HepG2 (cell line): Measurements from ENCODE around the gene KRTAP13-2. TPM values are rescaled to one million over a fixed set of nuclear protein-coding genes. Genes with fewer than 3 reads are reported as not detected.

ENCODE experiments used
- ATAC-seq: fragments of 200-7000 bp; cut with Tn5 transposase; 3 replicates; pipeline ENCODE4 v1.9.1; 2020; ENCODE audit warnings: mild to moderate bottlenecking, moderate library complexity
- BruUV-seq: library from RNA; stranded (reverse); fragments of 400-500 nt; replicated peaks from 2 replicates; lab custom pipeline; 2021; lab: Mats Ljungman, UMichigan
- CTCF ChIA-PET: fragments of 300-600 bp; formaldehyde crosslinking; extraction: SDS; loops from one replicate; lab custom pipeline; 2021; ENCODE audit warnings: low total read pairs, inconsistent platforms, low intra/inter-chr PET ratio; lab: Yijun Ruan, JAX
- POLR2A ChIA-PET: fragments of 350-600 bp; sonication (Branson Sonifier 250); formaldehyde crosslinking; loops from one replicate; lab custom pipeline; 2020; ENCODE audit warnings: antibody characterized with exemption, inconsistent platforms; lab: Yijun Ruan, JAX
- DNase-seq: peaks from one replicate; pipeline ENCODE4 v3.0.0-alpha.2; 2015; ENCODE audit warnings: low spot score
- FAIRE-seq: peaks from 3 replicates; lab custom pipeline; 2011; peaks lifted over from hg19 to GRCh38; lab: Jason Lieb, UNC
- H2AFZ ChIP-seq: one replicate; pipeline ENCODE4 v1.6.1; 2011; ENCODE audit warnings: low read length, inconsistent platforms
- H3K27ac ChIP-seq: fragments of 300-600 bp; 3 replicates; pipeline ENCODE4 v1.8.0; 2011; ENCODE audit warnings: mixed run types, mild to moderate bottlenecking, mixed read lengths, low read length, inconsistent platforms; ENCODE audit not compliant: insufficient read depth; ENCODE audit errors: extremely low read length
- H3K27me3 ChIP-seq, 2 experiments: fragments of 200-600 bp in 1 of 2; 2 replicates in 1 of 2; 3 replicates in 1 of 2; pipeline versions ENCODE4 v1.6.0 to v1.8.0; 2011; ENCODE audit warnings: low read length in 2 of 2, mild to moderate bottlenecking in 2 of 2, moderate library complexity in 2 of 2, inconsistent platforms in 1 of 2; ENCODE audit not compliant: insufficient read depth in 2 of 2, control insufficient read depth in 1 of 2
- H3K36me3 ChIP-seq, 2 experiments: fragments of 200-600 bp in 1 of 2; replicated peaks in 1 of 2; 2 replicates in 1 of 2; 3 replicates in 1 of 2; pipeline versions ENCODE4 v1.5.1 to v1.8.0; 2011; ENCODE audit warnings: low read length in 2 of 2, inconsistent platforms in 1 of 2; ENCODE audit not compliant: insufficient read depth in 2 of 2, control insufficient read depth in 1 of 2
- H3K4me1 ChIP-seq: 2 replicates; pipeline ENCODE4 v1.5.1; 2012; ENCODE audit warnings: low read length, inconsistent platforms; ENCODE audit not compliant: insufficient read depth
- H3K4me2 ChIP-seq: 2 replicates; pipeline ENCODE4 v1.6.0; 2011; ENCODE audit warnings: low read depth, low read length, inconsistent platforms
- H3K4me3 ChIP-seq, 3 experiments: fragments of 200-600 bp in 1 of 3; sonication (generic), shearing (Covaris generic) in 1 of 3; replicated peaks in 1 of 3; 2 replicates each; pipeline ENCODE4 v1.5.1; 2011 to 2016; ENCODE audit warnings: low read length in 3 of 3, inconsistent platforms in 2 of 3, low read depth in 2 of 3, mild to moderate bottlenecking in 2 of 3, control low read depth in 1 of 3, mixed read lengths in 1 of 3; ENCODE audit not compliant: insufficient read depth in 1 of 3
- H3K79me2 ChIP-seq: one replicate; pipeline ENCODE4 v1.6.1; 2011; ENCODE audit warnings: low read length, inconsistent platforms; ENCODE audit not compliant: insufficient read depth
- H3K9ac ChIP-seq: 2 replicates; pipeline ENCODE4 v1.6.0; 2011; ENCODE audit warnings: mild to moderate bottlenecking, low read depth, low read length, inconsistent platforms; ENCODE audit not compliant: insufficient read depth
- H3K9me3 ChIP-seq: 2 replicates; pipeline ENCODE4 v1.5.1; 2012; ENCODE audit warnings: mild to moderate bottlenecking, low read length
- H4K20me1 ChIP-seq: 2 replicates; pipeline ENCODE4 v1.6.0; 2011; ENCODE audit warnings: inconsistent platforms, mild to moderate bottlenecking, low read length, moderate library complexity; ENCODE audit not compliant: insufficient read depth
- KAT8 ChIP-seq: IDR thresholded peaks from 2 replicates; pipeline ENCODE4 v1.6.1; 2016; ENCODE audit warnings: missing genetic modification reagents, missing compliant biosample characterization
- KMT2B ChIP-seq: IDR thresholded peaks from 2 replicates; pipeline ENCODE4 v1.6.1; 2016; ENCODE audit warnings: missing genetic modification reagents, missing compliant biosample characterization
- NFATC3 ChIP-seq: sonication (generic); formaldehyde crosslinking; IDR thresholded peaks from 2 replicates; pipeline ENCODE4 v1.5.1; 2020; ENCODE audit warnings: mild to moderate bottlenecking, missing genetic modification reagents
- NR2F6 ChIP-seq, 2 experiments: IDR thresholded peaks; 2 replicates each; pipeline ENCODE4 v1.6.1; 2016; ENCODE audit warnings: antibody characterized with exemption in 1 of 2, mild to moderate bottlenecking in 1 of 2
- PRPF4 ChIP-seq: fragments of 200-400 bp; formaldehyde crosslinking; IDR thresholded peaks from 2 replicates; pipeline ENCODE4 v1.6.1; 2016; ENCODE audit warnings: low read length, low read depth; ENCODE audit not compliant: poor library complexity, severe bottlenecking
- SRF ChIP-seq: IDR thresholded peaks from 2 replicates; pipeline ENCODE4 v1.6.1; 2011; ENCODE audit warnings: mild to moderate bottlenecking, low read depth, low read length, moderate library complexity
- TOE1 ChIP-seq: sonication (generic); formaldehyde crosslinking; IDR thresholded peaks from 2 replicates; pipeline ENCODE4 v1.4.0; 2020; ENCODE audit warnings: mild to moderate bottlenecking, missing genetic modification reagents
- TSC22D2 ChIP-seq: sonication (generic); formaldehyde crosslinking; IDR thresholded peaks from 2 replicates; pipeline ENCODE4 v1.5.1; 2020; ENCODE audit warnings: missing genetic modification reagents, mild to moderate bottlenecking, borderline replicate concordance
- XRCC5 ChIP-seq: fragments of 200-400 bp; formaldehyde crosslinking; optimal IDR thresholded peaks from 2 replicates; pipeline ENCODE3; 2017; ENCODE audit warnings: mild to moderate bottlenecking, low read length
- ZNF343 ChIP-seq: sonication (generic); formaldehyde crosslinking; IDR thresholded peaks from 2 replicates; pipeline ENCODE4 v1.4.0; 2020; ENCODE audit warnings: mild to moderate bottlenecking, missing genetic modification reagents
- ZNF670 ChIP-seq: sonication (generic); formaldehyde crosslinking; IDR thresholded peaks from 2 replicates; pipeline ENCODE4 v1.8.0; 2022; ENCODE audit warnings: mild to moderate bottlenecking, missing genetic modification reagents, borderline replicate concordance
- ZNF792 ChIP-seq: IDR thresholded peaks from 2 replicates; pipeline ENCODE4 v1.6.1; 2016
- WGBS: methylation state at CpG from one replicate; pipeline ENCODE4 v1.1.6; 2017; ENCODE audit warnings: low lambda C conversion rate; 5-methylcytosine and 5-hydroxymethylcytosine counted together
- in situ Hi-C: cut with HindIII; loops from 2 replicates; pipeline ENCODE4 v1.10.0; 2017; ENCODE audit warnings: low pct_unique_long_range_greater_than_20kb; ENCODE audit not compliant: extremely low pct_ligation_motif_present
- intact Hi-C: fragments of 100-400 bp; cut with micrococcal nuclease; formaldehyde crosslinking; loops from one replicate; pipeline ENCODE4 v1.10.0; 2022; ENCODE audit not compliant: unreplicated experiment
- polyA plus RNA-seq, 8 experiments: library from polyadenylated mRNA; depleted of rRNA in 3 of 8; stranded (reverse) in 7 of 8; unstranded in 1 of 8; fragments of >200 nt; fragmentation: Illumina TruSeq in 4 of 8; extraction: Trizol in 4 of 8; gene quantifications; 2 replicates each; pipeline versions ENCODE4 v1.2.1 to v1.2.3, GENCODE V29; 2011 to 2016; ENCODE audit warnings: low read depth in 4 of 8, missing spikeins in 1 of 8, mixed read lengths in 1 of 8; ENCODE audit not compliant: insufficient read depth in 1 of 8
- total RNA-seq, 5 experiments: library from RNA; depleted of rRNA; stranded (reverse); fragments of >200 nt; fragmentation: Illumina TruSeq; extraction: Trizol; gene quantifications; 2 replicates each; pipeline ENCODE4 v1.2.3, GENCODE V29; 2016; ENCODE audit warnings: low read depth in 1 of 5
- TF ChIP-seq, protein P1 (sequence below): sonication (generic); formaldehyde crosslinking; IDR thresholded peaks from 2 replicates; pipeline ENCODE4 v1.8.1; 2023; ENCODE audit warnings: missing genetic modification reagents, mild to moderate bottlenecking, borderline replicate concordance
- TF ChIP-seq, protein P2 (sequence below): IDR thresholded peaks from 2 replicates; pipeline ENCODE4 v1.6.1; 2016; ENCODE audit warnings: low read depth
- TF ChIP-seq, protein P3 (sequence below): sonication (generic); formaldehyde crosslinking; IDR thresholded peaks from 2 replicates; pipeline ENCODE4 v1.9.0; 2022; ENCODE audit warnings: low read depth, missing genetic modification reagents
- TF ChIP-seq, protein P4 (sequence below): sonication (generic); formaldehyde crosslinking; IDR thresholded peaks from 2 replicates; pipeline ENCODE4 v1.5.0; 2020; ENCODE audit warnings: mild to moderate bottlenecking, missing genetic modification reagents

Gene KRTAP13-2
- total and polyA plus RNA-seq, 2 of the 13 experiments (the other 11 are each of a cell fraction or from before 2014, with no cell fraction given), result not detected

DNA sequence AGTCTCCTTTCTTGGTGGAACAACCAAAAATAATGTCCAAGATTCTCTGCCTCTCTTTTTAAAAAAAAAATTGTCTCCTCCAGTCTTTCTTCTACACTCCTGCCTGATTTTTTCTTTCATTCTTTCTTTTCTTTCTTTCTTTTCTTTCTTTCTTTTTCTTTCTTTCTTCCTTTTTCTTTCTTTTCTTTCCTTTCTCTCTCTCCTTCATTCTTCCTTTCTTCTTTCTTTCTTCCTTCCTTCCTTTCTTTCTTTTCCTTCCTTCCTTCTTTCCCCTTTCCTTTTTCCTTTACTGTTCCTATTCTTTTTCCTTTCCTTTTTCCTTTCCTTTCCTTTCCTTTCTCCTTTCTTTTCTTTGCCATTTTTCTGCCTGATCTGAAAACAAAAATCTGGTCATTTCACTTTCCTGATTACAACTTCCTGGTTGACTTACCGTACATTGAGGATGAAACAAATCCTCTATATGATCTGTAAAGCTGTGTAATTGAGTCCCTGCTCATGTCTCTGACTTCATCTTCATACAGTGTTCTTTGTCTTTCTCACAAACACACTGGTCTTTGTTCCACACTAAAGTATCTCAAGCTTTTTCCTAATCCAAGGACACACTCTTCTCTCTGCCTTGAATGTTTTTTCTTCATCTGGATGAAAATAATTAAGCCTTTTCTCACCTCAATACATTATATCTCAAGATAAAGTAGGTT is 17.6 kb downstream of the KRTAP13-2 start:
- in situ Hi-C loops, result no loop called here
- CTCF ChIA-PET, result no interaction called here
- Histone ChIP-seq H3K27me3 (no peaks in the 10 kb centered on the region), H3K4me3 (no peak overlapping the region), H3K9me3 (peaks cover 78% of the 10 kb centered on the region), H3K4me1 (no peaks in the 10 kb centered on the region), H3K36me3 (no peaks in the 10 kb centered on the region), H3K9ac (no peak overlapping the region), H3K4me2 (no peak overlapping the region), H2AFZ (no peak overlapping the region), H3K79me2 (no peaks in the 10 kb centered on the region), H4K20me1 (no peaks in the 10 kb centered on the region), H3K27ac (no peak overlapping the region)
- no peak for FAIRE-seq
- POLR2A ChIA-PET, result no interaction called here
- no peak for DNase-seq
- 5% methylated on average over 1 of the region's 1 CpG for WGBS
- BruUV-seq, result no TSS peak
- intact Hi-C loops, result no loop called here
- ATAC-seq, result no peak
- TF ChIP-seq ZNF343 (CRISPR knock-in tag), result no peak
- TF ChIP-seq, protein P1, sequence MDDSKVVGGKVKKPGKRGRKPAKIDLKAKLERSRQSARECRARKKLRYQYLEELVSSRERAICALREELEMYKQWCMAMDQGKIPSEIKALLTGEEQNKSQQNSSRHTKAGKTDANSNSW (CRISPR knock-in tag), result no peak
- no peak for TF ChIP-seq ZNF670 (CRISPR knock-in tag)
- TF ChIP-seq NR2F6 (IDR thresholded peaks at IDR 0.05), result no peak
- no peak for TF ChIP-seq NR2F6 (CRISPR knock-in tag; IDR thresholded peaks at IDR 0.05)
- no peak for TF ChIP-seq SRF
- TF ChIP-seq ZNF792 (CRISPR knock-in tag), result no peak
- TF ChIP-seq KMT2B, result no peak
- TF ChIP-seq, protein P2, sequence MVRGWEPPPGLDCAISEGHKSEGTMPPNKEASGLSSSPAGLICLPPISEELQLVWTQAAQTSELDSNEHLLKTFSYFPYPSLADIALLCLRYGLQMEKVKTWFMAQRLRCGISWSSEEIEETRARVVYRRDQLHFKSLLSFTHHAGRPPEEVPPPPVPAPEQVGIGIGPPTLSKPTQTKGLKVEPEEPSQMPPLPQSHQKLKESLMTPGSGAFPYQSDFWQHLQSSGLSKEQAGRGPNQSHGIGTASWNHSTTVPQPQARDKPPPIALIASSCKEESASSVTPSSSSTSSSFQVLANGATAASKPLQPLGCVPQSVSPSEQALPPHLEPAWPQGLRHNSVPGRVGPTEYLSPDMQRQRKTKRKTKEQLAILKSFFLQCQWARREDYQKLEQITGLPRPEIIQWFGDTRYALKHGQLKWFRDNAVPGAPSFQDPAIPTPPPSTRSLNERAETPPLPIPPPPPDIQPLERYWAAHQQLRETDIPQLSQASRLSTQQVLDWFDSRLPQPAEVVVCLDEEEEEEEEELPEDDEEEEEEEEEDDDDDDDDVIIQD (CRISPR knock-in tag), result no peak
- TF ChIP-seq NFATC3 (CRISPR knock-in tag), result no peak
- no peak for TF ChIP-seq TOE1 (CRISPR knock-in tag)
- no peak for TF ChIP-seq XRCC5
- TF ChIP-seq, protein P3, sequence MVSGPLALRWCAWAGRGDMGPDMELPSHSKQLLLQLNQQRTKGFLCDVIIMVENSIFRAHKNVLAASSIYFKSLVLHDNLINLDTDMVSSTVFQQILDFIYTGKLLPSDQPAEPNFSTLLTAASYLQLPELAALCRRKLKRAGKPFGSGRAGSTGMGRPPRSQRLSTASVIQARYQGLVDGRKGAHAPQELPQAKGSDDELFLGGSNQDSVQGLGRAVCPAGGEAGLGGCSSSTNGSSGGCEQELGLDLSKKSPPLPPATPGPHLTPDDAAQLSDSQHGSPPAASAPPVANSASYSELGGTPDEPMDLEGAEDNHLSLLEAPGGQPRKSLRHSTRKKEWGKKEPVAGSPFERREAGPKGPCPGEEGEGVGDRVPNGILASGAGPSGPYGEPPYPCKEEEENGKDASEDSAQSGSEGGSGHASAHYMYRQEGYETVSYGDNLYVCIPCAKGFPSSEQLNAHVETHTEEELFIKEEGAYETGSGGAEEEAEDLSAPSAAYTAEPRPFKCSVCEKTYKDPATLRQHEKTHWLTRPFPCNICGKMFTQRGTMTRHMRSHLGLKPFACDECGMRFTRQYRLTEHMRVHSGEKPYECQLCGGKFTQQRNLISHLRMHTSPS (CRISPR knock-in tag), result no peak
- no peak for TF ChIP-seq KAT8
- TF ChIP-seq, protein P4, sequence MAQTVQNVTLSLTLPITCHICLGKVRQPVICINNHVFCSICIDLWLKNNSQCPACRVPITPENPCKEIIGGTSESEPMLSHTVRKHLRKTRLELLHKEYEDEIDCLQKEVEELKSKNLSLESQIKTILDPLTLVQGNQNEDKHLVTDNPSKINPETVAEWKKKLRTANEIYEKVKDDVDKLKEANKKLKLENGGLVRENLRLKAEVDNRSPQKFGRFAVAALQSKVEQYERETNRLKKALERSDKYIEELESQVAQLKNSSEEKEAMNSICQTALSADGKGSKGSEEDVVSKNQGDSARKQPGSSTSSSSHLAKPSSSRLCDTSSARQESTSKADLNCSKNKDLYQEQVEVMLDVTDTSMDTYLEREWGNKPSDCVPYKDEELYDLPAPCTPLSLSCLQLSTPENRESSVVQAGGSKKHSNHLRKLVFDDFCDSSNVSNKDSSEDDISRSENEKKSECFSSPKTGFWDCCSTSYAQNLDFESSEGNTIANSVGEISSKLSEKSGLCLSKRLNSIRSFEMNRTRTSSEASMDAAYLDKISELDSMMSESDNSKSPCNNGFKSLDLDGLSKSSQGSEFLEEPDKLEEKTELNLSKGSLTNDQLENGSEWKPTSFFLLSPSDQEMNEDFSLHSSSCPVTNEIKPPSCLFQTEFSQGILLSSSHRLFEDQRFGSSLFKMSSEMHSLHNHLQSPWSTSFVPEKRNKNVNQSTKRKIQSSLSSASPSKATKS (CRISPR knock-in tag), result no peak
- TF ChIP-seq PRPF4, result no peak
- no peak for TF ChIP-seq TSC22D2 (CRISPR knock-in tag)
